Measurements from ENCODE around the gene VPS36. TPM values are rescaled to one million over a fixed set of nuclear protein-coding genes. Genes with fewer than 3 reads are reported as not detected.
"Not testable (repeated sequence)": the region's sequence is repeated elsewhere in the genome, so short reads cannot be mapped to it uniquely, and the experiment has no call there.

VPS36 gene
- total RNA-seq, 3 donors from 2014 or later, result 44.0 to 97.6 (median 65.5) TPM

- Histone ChIP-seq H3K27ac (no peak overlapping the region), H3K36me3 (peaks cover 5% of the 10 kb centered on the region), H3K4me3 (no peak overlapping the region), H3K4me1 (no peaks in the 10 kb centered on the region), H3K9me3 (no peaks in the 10 kb centered on the region), H3K27me3 (no peaks in the 10 kb centered on the region)
- TF ChIP-seq CTCF (IDR thresholded peaks at IDR 0.05) (no peak), POLR2AphosphoS5 (IDR thresholded peaks at IDR 0.05) (no peak), POLR2A (IDR thresholded peaks at IDR 0.05) (no peak)
- intact Hi-C loops (cut with DNase I; ENCODE audit: low total_unique reads), result no loop called here
- no peak for DNase-seq (ENCODE audit: low spot score in 2 of 2)
These were observed 38.8 kb downstream of the VPS36 start for GRCh38 chr13:52411629-52412028.

- H3K27me3 ChIP-seq; H3K9me3 ChIP-seq; H3K36me3 ChIP-seq; H3K4me1 ChIP-seq; H3K4me3 ChIP-seq; H3K27ac ChIP-seq; DNase-seq (ENCODE audit: low spot score in 2 of 2); intact Hi-C loops (cut with DNase I; ENCODE audit: low total_unique reads): not testable (repeated sequence)
These were observed 42.3 kb downstream of the VPS36 start for GRCh38 chr13:52408071-52408658.

- H3K4me1 ChIP-seq; H3K9me3 ChIP-seq; H3K27ac ChIP-seq; H3K36me3 ChIP-seq; H3K4me3 ChIP-seq; intact Hi-C loops (cut with DNase I; ENCODE audit: low total_unique reads); DNase-seq (ENCODE audit: low spot score in 2 of 2); H3K27me3 ChIP-seq: not testable (repeated sequence)
These were observed 43.0 kb downstream of the VPS36 start for GRCh38 chr13:52407436-52407835.

- Histone ChIP-seq H3K36me3 (no peaks in the 10 kb centered on the region), H3K9me3 (no peaks in the 10 kb centered on the region), H3K4me1 (no peaks in the 10 kb centered on the region), H3K4me3 (peak overlapping the region; percentile 65 to 72 (median 66)), H3K27me3 (no peaks in the 10 kb centered on the region), H3K27ac (peak overlapping the region in 1 of 2 donors; percentile 72)
- intact Hi-C loops (cut with DNase I; ENCODE audit: low total_unique reads), result no loop called here
- TF ChIP-seq POLR2AphosphoS5 (IDR thresholded peaks at IDR 0.05) (no peak), CTCF (IDR thresholded peaks at IDR 0.05) (no peak)
- DNase-seq (ENCODE audit: low spot score in 2 of 2), result no peak
These were observed 43.8 kb downstream of the VPS36 start for GRCh38 chr13:52406629-52407028.

GRCh38 chr13:52405767-52406494 is 44.5 kb downstream of the VPS36 start, which contains the start of gene THSD1:
Gene THSD1, minus strand, starts transcription at chr13:52406172. Its CDS starts 3,572 bp downstream, at chr13:52402600.
- Histone ChIP-seq H3K36me3 (no peaks in the 10 kb centered on the region), H3K4me1 (no peaks in the 10 kb centered on the region), H3K9me3 (no peaks in the 10 kb centered on the region), H3K27ac (peak within 1 kb of the TSS; percentile 62 to 72), H3K27me3 (no peaks in the 10 kb centered on the region), H3K4me3 (peak within 1 kb of the TSS; percentile 65 to 72 (median 66))
- peak in 2 of 3 donors; percentile 28 to 41 for TF ChIP-seq POLR2AphosphoS5 (IDR thresholded peaks at IDR 0.05)
- no peak for TF ChIP-seq CTCF (IDR thresholded peaks at IDR 0.05)
- TF ChIP-seq POLR2A (IDR thresholded peaks at IDR 0.05), result no peak
- intact Hi-C loops (cut with DNase I; ENCODE audit: low total_unique reads), result no loop called here
- DNase-seq (ENCODE audit: low spot score in 2 of 2), result peak in 1 of 2 donors; percentile 39

- Histone ChIP-seq H3K27me3 (no peaks in the 10 kb centered on the region), H3K36me3 (no peaks in the 10 kb centered on the region), H3K4me1 (no peaks in the 10 kb centered on the region), H3K4me3 (peak overlapping the region; percentile 65 to 72 (median 66)), H3K27ac (peak overlapping the region; percentile 62 to 72), H3K9me3 (no peaks in the 10 kb centered on the region)
- intact Hi-C loops (cut with DNase I; ENCODE audit: low total_unique reads), result no loop called here
- TF ChIP-seq CTCF (IDR thresholded peaks at IDR 0.05), result no peak
- no peak for TF ChIP-seq POLR2A (IDR thresholded peaks at IDR 0.05)
- TF ChIP-seq POLR2AphosphoS5 (IDR thresholded peaks at IDR 0.05), result no peak
- no peak for DNase-seq (ENCODE audit: low spot score in 2 of 2)
These were observed 45.1 kb downstream of the VPS36 start for GRCh38 chr13:52405369-52405766.

Data from breast epithelium (tissue), 4 donors.